Measurements from ENCODE around the gene IRF7.

Gene IRF7

GRCh38 chr11:595400-595799 lies 20.4 kb downstream of the IRF7 start:
- no peak overlapping the region for H3K9ac ChIP-seq (ENCODE audit: low read length)

GRCh38 chr11:593347-593746 lies 22.4 kb downstream of the IRF7 start:
- H3K36me3 ChIP-seq (replicated peaks; ENCODE audit: insufficient read depth, low read length): peaks cover 17% of the 10 kb centered on the region

More at GRCh38 chr11:595400-595799, 20.4 kb downstream of the IRF7 start:
- Histone ChIP-seq H3K4me2 (ENCODE audit: low read depth, low read length) (no peak overlapping the region), H3K9me2 (replicated peaks; ENCODE audit: insufficient read depth, low read length) (no peaks in the 10 kb centered on the region), H4K20me1 (ENCODE audit: insufficient read depth, low read length) (no peaks in the 10 kb centered on the region), H2AFZ (ENCODE audit: low read length) (no peak overlapping the region), H3K27me3 (replicated peaks; ENCODE audit: insufficient read depth, low read length) (no peaks in the 10 kb centered on the region), H3K79me2 (ENCODE audit: low read length) (peaks cover 68% of the 10 kb centered on the region), H3K4me1 (ENCODE audit: low read length) (no peaks in the 10 kb centered on the region), H3F3A (ENCODE audit: insufficient read depth, low read length) (no peaks in the 10 kb centered on the region), H3K9me3 (replicated peaks; ENCODE audit: insufficient read depth, low read length) (no peaks in the 10 kb centered on the region), H3K36me3 (replicated peaks; ENCODE audit: insufficient read depth, low read length) (peaks cover 21% of the 10 kb centered on the region), H3K4me3 (ENCODE audit: low read length) (no peak overlapping the region), H3K27ac (ENCODE audit: low read length) (no peak overlapping the region)
- no peak for DNase-seq
- TF ChIP-seq EZH2phosphoT487 (IDR thresholded peaks at IDR 0.05; ENCODE audit: low read length): no peak
- TF ChIP-seq EZH2 (optimal IDR thresholded peaks at IDR 0.05; ENCODE audit: low read depth, low read length): no peak
- TF ChIP-seq CTCF (IDR thresholded peaks at IDR 0.05; ENCODE audit: low read length): no peak

DNA sequence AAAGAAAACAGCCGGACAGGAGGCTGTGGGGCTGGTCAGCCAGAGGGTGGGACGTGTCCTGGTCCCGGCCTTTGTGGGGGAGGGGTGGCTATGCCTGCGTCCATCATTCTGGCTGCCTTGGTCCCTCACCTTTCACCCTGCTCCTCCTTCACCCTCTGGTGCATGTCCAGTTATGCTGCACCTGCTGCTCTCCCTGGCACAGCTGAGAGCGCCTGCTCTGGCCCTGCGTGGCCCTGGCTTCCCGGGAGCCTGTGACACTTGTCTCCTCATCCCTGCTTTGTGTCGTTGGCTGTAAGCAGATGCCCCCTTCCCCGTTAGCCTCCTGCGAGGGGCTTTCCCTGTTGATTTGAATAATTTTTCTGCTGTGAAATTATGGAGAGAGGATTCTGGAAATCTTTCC lies 22.8 kb downstream of the IRF7 start:
- Histone ChIP-seq H3K4me2 (ENCODE audit: low read depth, low read length) (no peak overlapping the region), H3K27ac (ENCODE audit: low read length) (no peak overlapping the region), H3K36me3 (replicated peaks; ENCODE audit: insufficient read depth, low read length) (peaks cover 16% of the 10 kb centered on the region), H4K20me1 (ENCODE audit: insufficient read depth, low read length) (no peaks in the 10 kb centered on the region), H2AFZ (ENCODE audit: low read length) (no peak overlapping the region), H3K79me2 (ENCODE audit: low read length) (peaks cover 78% of the 10 kb centered on the region), H3K4me1 (ENCODE audit: low read length) (no peaks in the 10 kb centered on the region), H3K9me3 (replicated peaks; ENCODE audit: insufficient read depth, low read length) (no peaks in the 10 kb centered on the region), H3K9me2 (replicated peaks; ENCODE audit: insufficient read depth, low read length) (no peaks in the 10 kb centered on the region), H3K9ac (ENCODE audit: low read length) (no peak overlapping the region), H3K27me3 (replicated peaks; ENCODE audit: insufficient read depth, low read length) (no peaks in the 10 kb centered on the region), H3K4me3 (ENCODE audit: low read length) (no peak overlapping the region), H3F3A (ENCODE audit: insufficient read depth, low read length) (no peaks in the 10 kb centered on the region)
- no peak for TF ChIP-seq EZH2 (optimal IDR thresholded peaks at IDR 0.05; ENCODE audit: low read depth, low read length)
- TF ChIP-seq EZH2phosphoT487 (IDR thresholded peaks at IDR 0.05; ENCODE audit: low read length): no peak
- TF ChIP-seq CTCF (IDR thresholded peaks at IDR 0.05; ENCODE audit: low read length): no peak
- no peak for DNase-seq

More at GRCh38 chr11:593347-593746, 22.4 kb downstream of the IRF7 start:
- no peak overlapping the region for H3K9ac ChIP-seq (ENCODE audit: low read length)
- no peak overlapping the region for H3K27ac ChIP-seq (ENCODE audit: low read length)
- no peaks in the 10 kb centered on the region for H3K9me2 ChIP-seq (replicated peaks; ENCODE audit: insufficient read depth, low read length)
- H4K20me1 ChIP-seq (ENCODE audit: insufficient read depth, low read length): no peaks in the 10 kb centered on the region
- H3K9me3 ChIP-seq (replicated peaks; ENCODE audit: insufficient read depth, low read length): no peaks in the 10 kb centered on the region
- H3K4me1 ChIP-seq (ENCODE audit: low read length): no peaks in the 10 kb centered on the region
- TF ChIP-seq CTCF (IDR thresholded peaks at IDR 0.05; ENCODE audit: low read length) (no peak), EZH2phosphoT487 (IDR thresholded peaks at IDR 0.05; ENCODE audit: low read length) (no peak), EZH2 (optimal IDR thresholded peaks at IDR 0.05; ENCODE audit: low read depth, low read length) (no peak)
- H3F3A ChIP-seq (ENCODE audit: insufficient read depth, low read length): no peaks in the 10 kb centered on the region
- no peaks in the 10 kb centered on the region for H3K27me3 ChIP-seq (replicated peaks; ENCODE audit: insufficient read depth, low read length)
- no peak overlapping the region for H3K4me2 ChIP-seq (ENCODE audit: low read depth, low read length)
- DNase-seq: no peak
- peaks cover 78% of the 10 kb centered on the region for H3K79me2 ChIP-seq (ENCODE audit: low read length)
- H3K4me3 ChIP-seq (ENCODE audit: low read length): no peak overlapping the region
- H2AFZ ChIP-seq (ENCODE audit: low read length): no peak overlapping the region
